Measurements from ENCODE around the gene ADAMTSL1.

The ADAMTSL1 gene

GRCh38 chr9:18500451-18500850 is 26.5 kb downstream of the ADAMTSL1 start:
- DNase-seq = no peak

DNA sequence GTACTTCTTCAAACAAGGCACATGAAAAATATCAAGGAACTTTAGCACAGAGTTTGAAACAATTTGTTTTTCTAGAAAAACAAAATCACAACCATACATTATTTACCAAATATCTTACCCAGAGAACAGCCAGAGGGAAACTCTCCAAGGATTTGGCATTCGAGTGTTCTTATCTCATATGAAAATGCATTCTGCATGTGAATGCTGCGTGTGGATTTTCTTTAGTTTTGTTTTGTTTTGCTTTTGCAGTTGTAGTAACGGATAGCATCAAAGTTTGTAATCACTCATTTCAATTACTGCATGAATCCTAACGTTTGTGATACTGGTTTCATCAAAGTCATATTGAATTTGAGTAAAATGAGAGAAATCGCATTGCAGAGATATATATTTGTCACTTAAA is 28.0 kb downstream of the ADAMTSL1 start:
- DNase-seq = no peak

DNA sequence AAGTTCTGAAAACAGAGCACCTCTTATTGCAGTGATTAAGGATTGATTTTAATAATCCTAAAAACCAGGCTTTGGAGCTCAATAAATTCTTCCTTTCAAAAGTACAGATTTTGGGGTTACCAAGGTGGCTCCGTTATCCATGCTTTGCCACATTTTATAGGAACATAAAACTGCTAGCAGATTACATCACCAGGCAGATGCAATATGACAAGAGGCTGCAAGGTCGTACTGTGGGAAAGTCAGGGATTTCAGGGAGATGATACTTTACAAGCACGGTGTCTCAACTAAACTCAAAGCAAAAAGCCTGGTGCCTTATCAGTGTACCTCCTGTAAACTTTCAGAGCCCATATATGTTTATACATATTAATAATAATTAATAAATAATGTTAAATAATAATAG is 28.6 kb downstream of the ADAMTSL1 start:
- no peak for DNase-seq

GRCh38 chr9:18504707-18505106 is 30.8 kb downstream of the ADAMTSL1 start:
- no peak for DNase-seq

GRCh38 chr9:18507151-18507550 is 33.2 kb downstream of the ADAMTSL1 start:
- no peak for DNase-seq

DNA sequence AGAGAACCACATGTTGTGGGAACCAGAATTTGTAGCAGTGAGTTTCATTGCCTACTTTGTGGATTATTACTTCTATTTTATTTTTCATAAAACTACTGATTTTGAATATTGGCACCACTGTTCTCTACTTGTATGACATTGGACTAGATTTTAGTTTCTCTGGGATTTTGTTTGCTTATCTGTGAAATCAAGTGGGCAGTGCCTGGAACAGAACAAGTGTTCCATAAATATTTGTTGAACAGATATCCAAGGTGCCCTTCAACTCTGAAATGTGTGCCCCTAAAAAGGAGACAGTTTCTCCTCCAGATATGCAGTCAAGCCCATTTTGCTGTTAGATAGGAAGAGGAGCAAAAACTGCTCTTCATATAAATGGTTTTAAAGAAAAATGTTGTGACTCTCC is 42.6 kb downstream of the ADAMTSL1 start:
- no peak for DNase-seq

DNA sequence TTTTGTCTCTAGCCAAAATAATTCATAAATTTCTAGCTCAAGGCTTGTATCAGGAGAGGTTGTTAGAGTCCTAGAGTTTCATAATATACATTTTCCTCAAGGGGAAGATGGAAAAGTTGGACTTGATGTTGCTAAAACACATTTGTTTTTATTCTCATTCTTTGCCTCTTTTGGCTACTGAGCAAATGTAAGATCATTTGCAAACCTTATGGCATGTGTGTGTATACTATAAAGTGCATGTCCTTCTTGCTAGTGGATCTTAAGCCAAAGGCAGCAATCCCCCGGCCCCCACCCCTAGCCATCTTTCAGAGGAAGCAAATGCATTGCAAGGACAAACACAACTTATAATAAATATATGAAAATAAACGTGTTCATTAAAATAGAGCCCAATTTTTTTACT is 43.0 kb downstream of the ADAMTSL1 start:
- DNase-seq = no peak

DNA sequence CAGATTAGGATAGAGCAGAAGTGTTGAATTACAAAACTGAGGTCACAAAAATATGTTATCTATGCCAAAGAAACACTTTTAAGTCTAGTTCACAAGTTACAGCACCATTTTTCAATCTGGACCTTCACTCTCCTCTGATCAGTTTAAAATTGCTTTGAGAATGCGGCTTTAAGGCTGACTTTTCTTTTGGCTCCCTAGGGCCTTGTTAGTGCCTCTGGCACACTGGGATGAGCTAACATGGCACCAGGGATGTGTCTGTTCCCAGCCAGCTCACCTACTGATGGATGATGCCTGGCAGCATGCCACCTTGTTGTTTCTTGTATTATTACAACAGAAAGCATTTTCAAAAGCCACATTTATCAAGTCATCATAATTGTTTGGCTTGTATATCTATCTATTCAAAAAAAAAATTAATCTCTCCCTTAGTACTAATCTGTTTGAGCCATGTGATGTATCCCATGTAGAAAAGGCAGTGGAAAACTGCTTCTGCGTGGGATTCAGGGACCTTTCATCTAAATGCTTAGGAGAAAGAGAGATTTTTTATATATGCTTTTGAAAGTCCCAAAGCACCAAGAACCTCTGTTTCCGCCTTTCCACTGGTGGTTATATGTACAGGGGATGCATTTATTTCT is 46.6 kb downstream of the ADAMTSL1 start:
- DNase-seq = no peak

GRCh38 chr9:18526685-18527084 is 52.7 kb downstream of the ADAMTSL1 start:
- no peak for DNase-seq

GRCh38 chr9:18531136-18532065 is 57.4 kb downstream of the ADAMTSL1 start:
- DNase-seq = no peak

DNA sequence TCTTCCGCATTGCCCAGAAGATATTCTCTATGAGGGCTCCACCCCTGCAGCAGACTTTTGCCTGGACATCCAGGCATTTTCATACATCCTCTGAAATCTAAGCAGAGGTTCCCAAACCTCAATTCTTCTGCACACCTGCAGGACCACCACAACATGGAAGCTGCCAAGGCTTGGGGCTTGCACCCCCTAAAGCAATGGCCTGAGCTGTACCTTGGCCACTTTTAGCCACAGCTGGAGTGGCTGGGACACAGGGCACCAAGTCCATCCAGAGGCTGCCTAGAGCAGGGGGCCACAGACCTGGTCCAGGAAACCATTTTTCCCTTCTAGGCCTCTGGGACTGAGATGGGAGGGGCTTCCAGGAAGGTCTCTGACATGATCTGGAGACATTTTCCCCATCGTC is 60.7 kb downstream of the ADAMTSL1 start:
- no peak for DNase-seq

DNA sequence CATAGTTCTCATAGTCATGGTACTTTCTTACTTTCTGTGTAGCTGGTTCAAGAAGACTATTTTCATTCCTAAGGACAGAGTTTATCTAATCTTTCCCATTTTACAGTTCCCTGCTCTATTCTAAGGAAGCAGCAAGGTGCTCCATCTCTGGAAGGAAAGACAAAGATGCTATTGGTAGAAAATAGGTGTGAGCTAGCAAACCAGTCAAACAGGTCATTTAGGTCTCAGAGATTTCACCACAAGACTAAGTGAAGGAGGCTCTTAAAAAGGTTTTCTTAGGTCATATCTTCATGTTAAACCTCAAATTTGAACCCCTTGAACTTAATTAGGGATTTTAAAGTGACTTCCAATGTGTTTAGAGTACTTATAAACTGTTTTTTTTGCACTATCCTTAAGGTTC is 62.6 kb downstream of the ADAMTSL1 start:
- DNase-seq = no peak

GRCh38 chr9:18539203-18539693 is 65.3 kb downstream of the ADAMTSL1 start:
- DNase-seq = no peak

DNA sequence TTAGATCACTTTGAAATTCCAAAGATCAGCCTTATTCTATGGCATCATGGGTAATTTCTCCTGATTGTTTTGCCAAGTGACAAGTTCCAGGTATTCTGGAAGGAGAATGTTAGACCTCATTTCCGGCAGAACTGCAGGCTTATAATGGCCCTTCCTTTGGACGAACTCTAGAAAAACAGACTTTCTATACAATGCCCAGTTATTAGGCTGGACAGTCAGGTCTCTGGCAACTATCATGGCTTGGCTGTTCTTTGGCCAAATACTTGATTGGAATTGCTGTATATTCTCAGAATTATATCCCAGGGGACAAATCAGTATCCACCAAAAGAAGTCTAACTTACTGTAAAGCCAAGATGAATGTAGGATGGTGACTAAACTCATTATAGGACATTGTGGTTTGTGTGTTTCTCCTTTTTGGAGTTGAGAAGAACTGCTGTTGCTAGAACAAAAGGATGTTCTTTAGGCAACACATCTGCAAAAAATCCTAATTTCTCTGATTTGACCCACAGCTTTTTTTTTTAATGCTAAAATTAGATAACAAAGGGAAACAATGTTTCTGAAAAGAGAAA is 69.0 kb downstream of the ADAMTSL1 start:
- no peak for DNase-seq

GRCh38 chr9:18543406-18544192 is 69.6 kb downstream of the ADAMTSL1 start:
- DNase-seq = no peak

DNA sequence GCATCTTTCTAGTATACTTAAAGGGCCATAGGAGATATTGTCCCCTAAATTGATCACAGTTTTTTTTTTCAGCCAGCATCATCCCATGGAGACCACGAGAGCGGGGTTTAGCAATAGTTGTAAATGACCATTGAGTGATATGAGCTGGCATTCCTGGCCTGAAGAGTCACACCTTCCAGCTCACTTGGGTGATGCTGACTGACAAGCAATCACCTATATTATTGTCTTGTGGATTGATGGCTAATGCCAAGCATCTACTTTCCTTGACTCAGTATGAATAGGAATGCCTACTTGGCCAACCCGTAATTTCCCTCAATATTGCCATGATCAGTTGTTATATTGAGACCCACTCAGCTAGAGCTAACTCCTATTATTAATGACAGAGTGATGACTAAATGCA is 70.5 kb downstream of the ADAMTSL1 start:
- no peak for DNase-seq

DNA sequence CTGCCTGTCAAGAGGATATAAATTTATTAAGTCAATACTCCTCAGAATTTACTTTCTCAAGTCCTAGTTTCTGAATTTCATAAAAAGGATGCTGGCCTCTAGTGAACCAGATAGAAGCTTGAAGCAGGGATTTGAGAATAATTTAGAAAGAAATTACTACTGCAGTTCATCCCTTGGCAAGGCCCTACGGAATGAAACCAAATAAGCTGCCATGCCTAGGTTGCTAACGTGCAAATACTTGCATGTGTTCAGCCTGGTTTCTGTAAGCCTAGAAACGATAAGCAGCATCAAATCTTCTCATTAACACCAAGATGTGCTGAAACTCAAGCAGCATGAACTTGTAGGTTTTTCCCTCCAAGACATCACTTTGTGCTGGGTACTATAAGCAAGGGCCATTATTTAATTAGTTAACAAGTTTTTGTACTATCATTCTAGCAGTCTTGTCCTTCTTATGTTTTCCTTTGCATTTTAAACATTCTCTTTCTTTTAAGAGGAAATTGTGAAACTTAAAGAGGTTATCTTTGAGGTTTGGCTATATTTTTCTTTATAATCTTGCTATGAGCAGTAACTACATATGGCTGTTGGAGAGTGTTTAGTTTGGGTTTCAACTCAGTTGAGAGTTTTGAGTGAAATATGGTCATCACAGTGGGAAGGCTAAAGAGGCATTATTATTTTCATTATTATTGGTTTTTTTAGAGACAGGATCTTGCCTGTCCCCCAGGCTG is 71.8 kb downstream of the ADAMTSL1 start:
- DNase-seq = no peak

GRCh38 chr9:18548456-18548855 is 74.5 kb downstream of the ADAMTSL1 start:
- DNase-seq = no peak

DNA sequence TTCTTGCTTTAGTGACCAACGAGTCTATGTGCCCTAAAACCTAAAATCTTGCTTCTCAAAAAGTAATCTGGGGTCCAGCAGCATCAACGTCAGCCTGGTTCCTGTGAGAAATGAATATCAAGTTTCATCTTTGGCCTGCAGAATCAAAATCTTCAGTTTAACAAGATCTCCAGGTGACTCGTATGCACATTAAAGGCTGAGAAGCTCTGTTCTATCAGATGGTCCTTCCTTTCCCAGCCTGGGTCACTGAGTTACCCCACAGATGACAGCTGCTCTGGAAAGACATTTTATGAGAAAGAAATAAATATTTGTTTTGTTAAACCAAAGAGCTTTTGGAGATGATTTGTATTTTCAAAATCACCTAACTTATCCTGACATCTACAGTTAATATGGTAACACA is 75.8 kb downstream of the ADAMTSL1 start:
- no peak for DNase-seq

GRCh38 chr9:18550286-18550685 is 76.3 kb downstream of the ADAMTSL1 start:
- DNase-seq = no peak

- no peak for DNase-seq
These were observed 80.3 kb downstream of the ADAMTSL1 start for GRCh38 chr9:18554244-18554643.
